Activated CD8-positive, alpha-beta T cell treated with anti-CD3 and anti-CD28 coated beads for 36 hours (primary cell): ENCODE measurements around the gene DEPP1. TPM values are rescaled to one million over a fixed set of nuclear protein-coding genes. Genes with fewer than 3 reads are reported as not detected.

ENCODE experiments used
- ATAC-seq: fragments of 200-7000 bp; cut with Tn5 transposase; one replicate; pipeline ENCODE4 v1.10.0; 2021; ENCODE audit warnings: mild to moderate bottlenecking, moderate library complexity
- CTCF ChIA-PET: fragments of 350-600 bp; sonication (Branson Sonifier 250); formaldehyde crosslinking; loops from one replicate; lab custom pipeline; 2021; ENCODE audit warnings: antibody characterized with exemption; lab: Charles Lee
- POLR2A ChIA-PET: fragments of 350-600 bp; sonication (Branson Sonifier 250); formaldehyde crosslinking; loops from one replicate; lab custom pipeline; 2021; ENCODE audit warnings: antibody characterized with exemption; lab: Charles Lee
- DNase-seq: peaks from one replicate; pipeline ENCODE4 v3.0.0-alpha.2; 2020
- H3K27ac Mint-ChIP-seq: one replicate; pipeline ENCODE4 v1.8.0; 2021; ENCODE audit warnings: mild to moderate bottlenecking, mixed read lengths
- H3K27me3 Mint-ChIP-seq: one replicate; pipeline ENCODE4 v1.8.0; 2021; ENCODE audit warnings: mixed read lengths
- H3K36me3 Mint-ChIP-seq: one replicate; pipeline ENCODE4 v1.8.0; 2021; ENCODE audit warnings: low read depth, mixed read lengths
- H3K4me1 Mint-ChIP-seq: one replicate; pipeline ENCODE4 v1.8.0; 2021; ENCODE audit warnings: low read depth, mixed read lengths
- H3K4me3 Mint-ChIP-seq: one replicate; pipeline ENCODE4 v1.8.0; 2021; ENCODE audit warnings: mild to moderate bottlenecking, moderate library complexity, mixed read lengths
- H3K9me3 Mint-ChIP-seq: one replicate; pipeline ENCODE4 v1.8.0; 2021; ENCODE audit warnings: mixed read lengths
- intact Hi-C: fragments of 100-400 bp; cut with micrococcal nuclease; formaldehyde crosslinking; loops from one replicate; pipeline ENCODE4 v1.10.0; 2022
- total RNA-seq, 2 experiments: library from RNA; stranded (reverse); gene quantifications; one replicate each; pipeline ENCODE4 v1.2.3, GENCODE V29; 2021
- TF ChIP-seq, protein P1 (sequence below): fragments of 200-600 bp; IDR thresholded peaks from one replicate; pipeline ENCODE4 v1.8.0; 2022; ENCODE audit warnings: antibody characterized with exemption, mild to moderate bottlenecking

Gene DEPP1
- total RNA-seq, 2 experiments from 2014 or later, result 0.16 to 0.27 TPM

DNA sequence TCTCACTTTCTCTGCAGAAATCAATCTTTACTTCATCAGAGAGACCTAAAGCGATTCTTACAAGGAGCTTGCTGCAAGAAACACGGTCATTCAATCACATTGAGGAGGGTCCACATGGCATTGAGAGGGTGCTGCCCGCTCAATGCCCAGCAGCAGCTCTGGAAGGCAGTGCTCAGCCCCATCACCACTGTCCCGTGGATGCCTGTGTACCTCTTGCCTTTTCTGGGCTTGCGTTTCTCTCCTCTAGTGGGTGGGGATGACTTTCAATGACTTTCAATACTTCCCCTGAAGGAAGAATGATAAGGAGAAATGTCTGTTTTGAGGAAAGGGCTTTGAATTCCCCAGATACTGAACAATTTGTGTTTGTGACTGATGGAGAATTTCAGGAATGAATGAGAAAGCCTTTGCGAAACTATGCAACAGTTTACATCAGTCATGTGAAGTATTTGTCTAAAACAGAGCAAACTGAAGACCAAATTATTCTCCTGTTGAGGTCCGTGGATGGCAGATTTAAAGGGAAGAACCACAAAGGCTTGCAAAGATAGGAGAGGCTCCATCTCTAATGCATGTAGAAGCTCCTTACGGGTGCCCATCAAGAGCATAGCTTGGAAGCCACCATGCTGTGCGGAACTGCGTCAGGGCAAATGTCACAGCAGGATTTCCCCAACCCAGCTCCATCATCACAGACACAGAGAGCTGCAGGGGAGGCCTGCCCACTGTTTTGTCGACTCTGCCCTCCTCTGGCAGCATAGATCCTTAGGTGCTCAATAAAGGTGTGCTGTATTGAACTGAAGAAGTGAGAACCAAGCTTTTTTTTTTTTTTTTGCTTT lies 15.5 kb upstream of the DEPP1 start:
- no peak for ATAC-seq
- H3K27me3 Mint-ChIP-seq, result no peaks in the 10 kb centered on the region
- DNase-seq, result no peak
- intact Hi-C loops, result no loop called here
- POLR2A ChIA-PET, result no interaction called here
- CTCF ChIA-PET, result interaction anchor here (1.6 to 2.3 kb wide), 3 partner anchors 8 to 241 kb away, joined by 5 to 11 read pairs (median 5); no protein-coding TSS in a partner anchor
- H3K4me1 Mint-ChIP-seq, result peaks cover 20% of the 10 kb centered on the region
- H3K27ac Mint-ChIP-seq, result no peak overlapping the region
- H3K36me3 Mint-ChIP-seq, result no peaks in the 10 kb centered on the region
- no peaks in the 10 kb centered on the region for H3K9me3 Mint-ChIP-seq
- no peak overlapping the region for H3K4me3 Mint-ChIP-seq
- TF ChIP-seq, protein P1, sequence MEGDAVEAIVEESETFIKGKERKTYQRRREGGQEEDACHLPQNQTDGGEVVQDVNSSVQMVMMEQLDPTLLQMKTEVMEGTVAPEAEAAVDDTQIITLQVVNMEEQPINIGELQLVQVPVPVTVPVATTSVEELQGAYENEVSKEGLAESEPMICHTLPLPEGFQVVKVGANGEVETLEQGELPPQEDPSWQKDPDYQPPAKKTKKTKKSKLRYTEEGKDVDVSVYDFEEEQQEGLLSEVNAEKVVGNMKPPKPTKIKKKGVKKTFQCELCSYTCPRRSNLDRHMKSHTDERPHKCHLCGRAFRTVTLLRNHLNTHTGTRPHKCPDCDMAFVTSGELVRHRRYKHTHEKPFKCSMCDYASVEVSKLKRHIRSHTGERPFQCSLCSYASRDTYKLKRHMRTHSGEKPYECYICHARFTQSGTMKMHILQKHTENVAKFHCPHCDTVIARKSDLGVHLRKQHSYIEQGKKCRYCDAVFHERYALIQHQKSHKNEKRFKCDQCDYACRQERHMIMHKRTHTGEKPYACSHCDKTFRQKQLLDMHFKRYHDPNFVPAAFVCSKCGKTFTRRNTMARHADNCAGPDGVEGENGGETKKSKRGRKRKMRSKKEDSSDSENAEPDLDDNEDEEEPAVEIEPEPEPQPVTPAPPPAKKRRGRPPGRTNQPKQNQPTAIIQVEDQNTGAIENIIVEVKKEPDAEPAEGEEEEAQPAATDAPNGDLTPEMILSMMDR, result no peak

DNA sequence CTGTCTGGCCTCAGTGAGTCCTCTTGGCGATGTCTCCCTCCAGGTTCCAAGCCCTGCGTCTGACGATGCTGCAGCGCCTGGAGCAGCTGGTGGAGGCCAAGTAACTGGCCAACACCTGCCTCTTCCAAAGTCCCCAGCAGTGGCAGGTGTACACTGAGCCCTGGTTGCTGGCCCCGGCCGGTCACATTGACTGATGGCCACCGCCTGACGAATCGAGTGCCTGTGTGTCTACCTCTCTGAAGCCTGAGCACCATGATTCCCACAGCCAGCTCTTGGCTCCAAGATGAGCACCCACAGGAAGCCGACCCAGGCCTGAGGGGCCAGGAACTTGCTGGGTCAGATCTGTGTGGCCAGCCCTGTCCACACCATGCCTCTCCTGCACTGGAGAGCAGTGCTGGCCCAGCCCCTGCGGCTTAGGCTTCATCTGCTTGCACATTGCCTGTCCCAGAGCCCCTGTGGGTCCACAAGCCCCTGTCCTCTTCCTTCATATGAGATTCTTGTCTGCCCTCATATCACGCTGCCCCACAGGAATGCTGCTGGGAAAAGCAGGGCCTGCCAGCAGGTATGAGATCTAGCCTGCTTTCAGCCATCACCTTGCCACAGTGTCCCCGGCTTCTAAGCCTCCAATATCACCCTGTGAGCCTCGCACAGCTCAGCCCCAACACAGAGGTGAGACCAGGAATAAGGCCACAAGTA lies 14.8 kb upstream of the DEPP1 start:
- POLR2A ChIA-PET, result interaction anchor here (1.4 to 1.7 kb wide), 2 partner anchors 10 to 13 kb away, joined by 4 read pairs; no protein-coding TSS in a partner anchor
- no peak overlapping the region for H3K27ac Mint-ChIP-seq
- no peaks in the 10 kb centered on the region for H3K36me3 Mint-ChIP-seq
- ATAC-seq, result no peak
- TF ChIP-seq, protein P1, result no peak
- intact Hi-C loops, result no loop called here
- no peak overlapping the region for H3K4me3 Mint-ChIP-seq
- no peak for DNase-seq
- peaks cover 20% of the 10 kb centered on the region for H3K4me1 Mint-ChIP-seq
- CTCF ChIA-PET, result no interaction called here
- H3K9me3 Mint-ChIP-seq, result no peaks in the 10 kb centered on the region
- H3K27me3 Mint-ChIP-seq, result peaks cover 3% of the 10 kb centered on the region

DNA sequence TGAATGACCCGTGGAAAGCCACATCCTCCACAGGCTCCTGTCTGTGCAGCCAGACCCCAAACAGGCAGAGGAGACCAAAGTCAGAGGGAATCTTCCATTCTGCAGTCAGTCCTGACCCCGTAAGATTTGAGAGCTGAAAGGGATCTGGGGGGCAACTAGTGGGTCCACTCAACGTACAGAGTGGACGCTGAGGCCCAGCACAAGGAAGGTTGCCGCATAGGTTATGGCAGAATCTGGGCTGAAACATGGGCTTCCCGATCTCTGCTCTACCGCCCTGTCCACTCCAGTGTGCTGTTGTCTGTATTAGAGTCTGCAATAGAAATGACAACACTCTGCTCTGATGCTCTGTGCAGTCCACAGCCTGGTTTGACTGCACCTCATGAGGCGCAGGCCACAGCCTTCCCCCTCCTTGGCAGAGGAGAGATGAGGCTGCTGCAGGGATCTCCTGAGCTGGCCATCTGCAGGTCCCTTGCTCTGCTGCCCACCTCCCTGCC lies 14.2 kb upstream of the DEPP1 start:
- H3K4me3 Mint-ChIP-seq, result no peak overlapping the region
- no peaks in the 10 kb centered on the region for H3K9me3 Mint-ChIP-seq
- peaks cover 20% of the 10 kb centered on the region for H3K4me1 Mint-ChIP-seq
- H3K27ac Mint-ChIP-seq, result no peak overlapping the region
- CTCF ChIA-PET, result no interaction called here
- TF ChIP-seq, protein P1, result no peak
- no peak for DNase-seq
- no peaks in the 10 kb centered on the region for H3K36me3 Mint-ChIP-seq
- ATAC-seq, result no peak
- POLR2A ChIA-PET, result interaction anchor here (1.4 to 1.7 kb wide), 2 partner anchors 11 to 13 kb away, joined by 4 read pairs; no protein-coding TSS in a partner anchor
- H3K27me3 Mint-ChIP-seq, result peaks cover 3% of the 10 kb centered on the region
- intact Hi-C loops, result no loop called here

DNA sequence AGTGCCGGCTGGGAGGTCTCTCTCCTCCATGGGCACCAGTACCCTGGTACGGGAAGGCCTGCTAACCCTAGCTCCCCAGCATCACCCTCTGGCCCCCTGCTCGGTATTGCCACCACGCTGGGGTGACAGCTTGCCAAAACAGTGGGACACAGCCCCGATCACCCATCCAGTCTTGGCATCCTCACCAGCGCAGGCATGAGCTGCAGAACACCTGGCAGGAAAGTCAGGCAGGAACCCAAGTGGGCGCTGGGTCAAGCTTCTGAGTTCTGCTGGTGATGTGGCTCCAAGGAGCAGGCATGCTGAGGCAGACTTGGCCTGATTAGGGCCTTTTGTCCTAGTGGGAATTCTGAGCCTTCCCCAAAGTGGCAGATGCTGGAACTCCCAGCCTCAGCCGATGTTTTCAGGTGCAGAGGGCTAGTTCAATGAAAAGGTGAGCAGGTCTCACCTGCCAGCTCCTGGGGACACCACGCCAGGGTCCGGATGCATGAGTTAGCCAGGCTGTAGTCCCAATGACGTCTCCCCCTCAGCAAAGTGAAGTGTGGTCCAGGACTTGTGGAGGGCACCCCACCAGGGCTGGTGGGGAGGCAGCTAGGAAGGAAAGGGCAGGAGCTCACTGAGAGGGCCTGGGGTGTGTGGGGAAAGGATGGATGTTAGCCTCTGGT lies 13.6 kb upstream of the DEPP1 start:
- TF ChIP-seq, protein P1, result no peak
- Mint-ChIP-seq H3K4me1 (peaks cover 20% of the 10 kb centered on the region), H3K27ac (no peak overlapping the region), H3K36me3 (no peaks in the 10 kb centered on the region), H3K27me3 (peaks cover 3% of the 10 kb centered on the region), H3K4me3 (no peak overlapping the region), H3K9me3 (no peaks in the 10 kb centered on the region)
- DNase-seq (no peak), ATAC-seq (no peak)
- ChIA-PET CTCF (no interaction called here), POLR2A (interaction anchor here (1.4 to 1.7 kb wide), 2 partner anchors 11 to 14 kb away, joined by 4 read pairs; no protein-coding TSS in a partner anchor)
- intact Hi-C loops, result no loop called here
